ENCODE data around the gene ERG. TPM values are rescaled to one million over a fixed set of nuclear protein-coding genes. Genes with fewer than 3 reads are reported as not detected.

Gene ERG
- total RNA-seq, 1 experiment from 2014 or later: 0.11 TPM

DNA sequence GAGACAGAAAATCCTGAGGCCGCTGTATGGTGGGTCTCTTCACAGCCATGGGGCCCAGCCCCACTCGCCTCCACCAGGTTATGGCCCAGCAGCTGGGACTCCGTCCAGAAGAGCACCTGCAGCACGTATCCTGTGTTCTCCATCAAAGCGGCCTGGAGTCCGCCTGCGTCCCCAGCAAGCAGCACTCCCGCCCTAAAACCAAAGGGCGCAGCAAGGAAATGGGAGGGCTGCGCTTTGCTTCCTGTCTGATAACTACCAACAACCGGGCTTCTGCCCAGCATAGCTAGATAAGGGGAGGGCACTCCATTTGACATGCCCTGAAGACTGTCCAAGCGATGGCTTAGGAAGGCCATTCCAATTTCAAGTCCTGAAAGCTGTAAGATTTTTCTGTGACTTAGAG, 121.6 kb downstream of the ERG start:
- H3K27me3 ChIP-seq (ENCODE audit: insufficient read depth, low read length): no peaks in the 10 kb centered on the region
- peaks cover 0 to 2% of the 10 kb centered on the region in 2 experiments; a peak in 1 of 4 replicates for H3K4me1 Mint-ChIP-seq
- WGBS (ENCODE audit: extremely low coverage, insufficient read length, low lambda C conversion rate): no CpG with 5 or more reads among the region's 12 CpGs

More for the DNA sequence above, 121.6 kb downstream of the ERG start:
- no peaks in the 10 kb centered on the region for H3K79me1 ChIP-seq (ENCODE audit: insufficient read depth, low read depth, low read length, poor library complexity, severe bottlenecking)
- no peaks in the 10 kb centered on the region for H3K4me1 ChIP-seq (ENCODE audit: insufficient read depth, low read length)
- no peak overlapping the region for H4K91ac ChIP-seq (ENCODE audit: insufficient read length, low read depth, low read length)
- H3K23ac ChIP-seq (ENCODE audit: insufficient read length, low read depth, low read length): no peak overlapping the region
- H3K27ac ChIP-seq (ENCODE audit: insufficient read length, low read depth, low read length): no peak overlapping the region
- H2BK15ac ChIP-seq (ENCODE audit: low read depth, low read length): no peak overlapping the region
- no peak overlapping the region for H2BK20ac ChIP-seq (ENCODE audit: low read depth, low read length, poor library complexity, severe bottlenecking)
- Mint-ChIP-seq H3K36me3 (ENCODE audit: insufficient read depth in 1 of 3, low read depth in 3 of 3) (peaks cover 6 to 11% (median 8%) of the 10 kb centered on the region in 3 experiments; a peak in 5 of 7 replicates), H3K27me3 (ENCODE audit: low read depth) (no peaks in the 10 kb centered on the region), H3K27ac (no peak overlapping the region), H3K9me3 (peaks cover 9 to 14% of the 10 kb centered on the region in 2 experiments), H3K4me3 (no peak overlapping the region)
- no peak overlapping the region for H2AK5ac ChIP-seq (ENCODE audit: insufficient read length, low read length)
- no peak overlapping the region for H4K5ac ChIP-seq (ENCODE audit: insufficient read length, low read depth, low read length)
- no peak overlapping the region for H2AFZ ChIP-seq (ENCODE audit: low read length)
- H3K9ac ChIP-seq (ENCODE audit: extremely low read depth, insufficient read length, low read length): no peak overlapping the region
- no peak overlapping the region for H2BK5ac ChIP-seq (ENCODE audit: insufficient read length, low read length)
- TF ChIP-seq, protein P1, sequence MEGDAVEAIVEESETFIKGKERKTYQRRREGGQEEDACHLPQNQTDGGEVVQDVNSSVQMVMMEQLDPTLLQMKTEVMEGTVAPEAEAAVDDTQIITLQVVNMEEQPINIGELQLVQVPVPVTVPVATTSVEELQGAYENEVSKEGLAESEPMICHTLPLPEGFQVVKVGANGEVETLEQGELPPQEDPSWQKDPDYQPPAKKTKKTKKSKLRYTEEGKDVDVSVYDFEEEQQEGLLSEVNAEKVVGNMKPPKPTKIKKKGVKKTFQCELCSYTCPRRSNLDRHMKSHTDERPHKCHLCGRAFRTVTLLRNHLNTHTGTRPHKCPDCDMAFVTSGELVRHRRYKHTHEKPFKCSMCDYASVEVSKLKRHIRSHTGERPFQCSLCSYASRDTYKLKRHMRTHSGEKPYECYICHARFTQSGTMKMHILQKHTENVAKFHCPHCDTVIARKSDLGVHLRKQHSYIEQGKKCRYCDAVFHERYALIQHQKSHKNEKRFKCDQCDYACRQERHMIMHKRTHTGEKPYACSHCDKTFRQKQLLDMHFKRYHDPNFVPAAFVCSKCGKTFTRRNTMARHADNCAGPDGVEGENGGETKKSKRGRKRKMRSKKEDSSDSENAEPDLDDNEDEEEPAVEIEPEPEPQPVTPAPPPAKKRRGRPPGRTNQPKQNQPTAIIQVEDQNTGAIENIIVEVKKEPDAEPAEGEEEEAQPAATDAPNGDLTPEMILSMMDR (conservative IDR thresholded peaks at IDR 0.05): no peak
- H3K23me2 ChIP-seq (ENCODE audit: insufficient read length, low read depth, low read length, poor library complexity, severe bottlenecking): no peaks in the 10 kb centered on the region
- H3K9me3 ChIP-seq (ENCODE audit: control insufficient read depth, low read depth, low read length): no peaks in the 10 kb centered on the region
- H3K4me2 ChIP-seq (ENCODE audit: insufficient read depth, insufficient read length, low read length): no peak overlapping the region
- no peaks in the 10 kb centered on the region for H3K79me2 ChIP-seq (ENCODE audit: insufficient read depth, low read length)
- no peak overlapping the region for H3K18ac ChIP-seq (ENCODE audit: insufficient read length, low read depth, low read length)
- no peak overlapping the region for H4K8ac ChIP-seq (replicated peaks; ENCODE audit: insufficient read length, low read depth, low read length)
- H2BK12ac ChIP-seq (ENCODE audit: insufficient read length, low read depth, low read length): no peak overlapping the region
- DNase-seq: no peak
- H3K56ac ChIP-seq (ENCODE audit: insufficient read length, low read depth, low read length): no peak overlapping the region
- H4K20me1 ChIP-seq (ENCODE audit: control insufficient read depth, insufficient read depth, insufficient read length): no peaks in the 10 kb centered on the region
- no peak overlapping the region for H2BK120ac ChIP-seq (ENCODE audit: low read depth, low read length, poor library complexity, severe bottlenecking)
- no peak overlapping the region for H3T11ph ChIP-seq (ENCODE audit: low read length)
- H3K4ac ChIP-seq (ENCODE audit: low read depth, low read length): no peak overlapping the region
- no peak overlapping the region for H3K14ac ChIP-seq (ENCODE audit: insufficient read depth, low read length)

All from H9 (cell line).